T47D (cell line): ENCODE results near the gene RASSF3.
"Not testable (repeated sequence)": the region's sequence is repeated elsewhere in the genome, so short reads cannot be mapped to it uniquely, and the experiment has no call there.

Experiments
- DNase-seq, 2 experiments: peaks; one replicate each; pipeline versions ENCODE4 v3.0.0 to v3.0.0-alpha.2; 2011 to 2012; ENCODE audit warnings: low read depth in 1 of 2, low spot score in 1 of 2
- JUND ChIP-seq: IDR thresholded peaks from 2 replicates; pipeline ENCODE4 v1.6.1; 2012; ENCODE audit warnings: low read depth
- in situ Hi-C: cut with HindIII; loops from 2 replicates; pipeline ENCODE4 v1.10.0; 2016; ENCODE audit warnings: low sequenced_read_pairs, low pct_unique_long_range_greater_than_20kb

RASSF3 gene

GRCh38 chr12:64627771-64628170 is 17.5 kb downstream of the RASSF3 start:
- DNase-seq = no peak
- no peak for TF ChIP-seq JUND
- in situ Hi-C loops = no loop called here

GRCh38 chr12:64631197-64631596 is 20.9 kb downstream of the RASSF3 start:
- no peak for TF ChIP-seq JUND
- no peak for DNase-seq
- in situ Hi-C loops = no loop called here

- TF ChIP-seq JUND = no peak
- in situ Hi-C loops = no loop called here
- no peak for DNase-seq
Observed at GRCh38 chr12:64633011-64633939, 23.0 kb downstream of the RASSF3 start.

- peak in 1 of 2 experiments; percentile 44 for DNase-seq
- in situ Hi-C loops = no loop called here
- no peak for TF ChIP-seq JUND
Observed at GRCh38 chr12:64633940-64634337, 23.6 kb downstream of the RASSF3 start.

- DNase-seq = no peak
- in situ Hi-C loops = no loop called here
- no peak for TF ChIP-seq JUND
Observed at GRCh38 chr12:64634508-64635092, 24.3 kb downstream of the RASSF3 start.

- in situ Hi-C loops = no loop called here
- no peak for TF ChIP-seq JUND
- DNase-seq = no peak
Observed at GRCh38 chr12:64635356-64635998, 25.2 kb downstream of the RASSF3 start.

DNA sequence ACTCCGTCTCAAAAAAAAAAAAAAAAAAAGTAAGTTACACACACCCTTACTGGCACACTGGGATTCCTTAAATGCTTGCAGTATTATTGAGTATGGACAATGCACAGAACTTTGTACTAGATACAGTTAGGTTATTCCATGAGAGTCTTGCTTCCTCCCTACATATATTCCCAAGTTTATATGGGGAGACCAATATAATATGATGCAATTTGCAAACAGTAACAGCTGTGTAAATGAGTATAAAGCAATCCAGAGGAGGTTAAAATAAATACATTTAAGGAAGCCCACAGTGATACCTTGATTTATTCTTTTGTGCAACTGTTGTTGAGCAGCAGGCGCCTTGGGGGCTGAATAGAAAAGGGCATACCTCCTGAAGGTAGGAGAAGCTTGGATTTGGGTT is 26.6 kb downstream of the RASSF3 start:
- no peak for TF ChIP-seq JUND
- no peak for DNase-seq
- in situ Hi-C loops = no loop called here

- no peak for TF ChIP-seq JUND
- no peak for DNase-seq
- in situ Hi-C loops = no loop called here
Observed at GRCh38 chr12:64639466-64639865, 29.2 kb downstream of the RASSF3 start.

GRCh38 chr12:64646318-64646717 is 36.0 kb downstream of the RASSF3 start:
- in situ Hi-C loops = no loop called here
- no peak for TF ChIP-seq JUND
- DNase-seq = no peak

- DNase-seq = no peak
- no peak for TF ChIP-seq JUND
- in situ Hi-C loops = no loop called here
Observed at GRCh38 chr12:64649487-64649886, 39.2 kb downstream of the RASSF3 start.

- in situ Hi-C loops = no loop called here
- DNase-seq = no peak
- no peak for TF ChIP-seq JUND
Observed at GRCh38 chr12:64650762-64651161, 40.5 kb downstream of the RASSF3 start.

- no peak for DNase-seq
- TF ChIP-seq JUND = no peak
- in situ Hi-C loops = no loop called here
Observed at GRCh38 chr12:64652346-64652745, 42.1 kb downstream of the RASSF3 start.

DNA sequence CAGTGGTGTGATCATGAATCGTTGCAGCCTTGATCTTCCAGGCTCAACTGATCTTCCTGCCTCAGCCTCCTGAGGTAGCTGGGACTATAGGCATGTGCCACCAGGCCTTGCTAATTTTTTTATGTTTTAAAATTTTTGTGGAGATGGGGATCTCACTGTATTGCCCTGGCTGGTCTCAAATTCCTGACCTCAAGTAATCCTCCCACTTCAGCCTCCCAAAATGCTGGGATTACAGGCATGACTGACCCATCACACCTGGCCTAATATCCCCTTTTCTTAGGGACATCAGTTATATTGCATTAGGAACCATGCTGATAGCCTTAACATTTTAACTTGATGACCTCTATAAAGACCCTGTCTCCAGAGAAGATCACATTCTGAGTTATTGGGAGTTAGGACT is 42.8 kb downstream of the RASSF3 start:
- in situ Hi-C loops = no loop called here
- TF ChIP-seq JUND = no peak
- no peak for DNase-seq

DNA sequence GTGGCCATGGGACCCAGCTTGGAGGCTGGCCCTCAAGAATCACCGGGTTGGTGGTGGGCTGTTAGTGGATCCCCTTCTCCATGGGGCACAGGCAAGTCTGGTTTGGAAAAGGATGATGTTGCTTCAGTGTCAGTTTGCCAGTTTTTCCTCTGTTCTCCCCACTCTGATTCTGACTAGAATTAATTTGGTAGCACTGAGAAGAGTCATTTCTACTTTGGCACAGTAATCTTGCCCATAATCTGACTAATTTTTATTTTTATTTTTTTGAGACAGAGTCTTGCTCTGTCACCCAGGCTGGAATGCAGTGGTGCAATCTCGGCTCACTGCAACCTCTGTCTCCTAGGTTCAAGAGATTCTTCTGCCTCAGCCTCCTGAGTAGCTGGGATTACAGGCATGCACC is 43.6 kb downstream of the RASSF3 start:
- in situ Hi-C loops, DNase-seq: not testable (repeated sequence)
